Glomerular visceral epithelial cell (primary cell): ENCODE measurements around the gene UBR4.
A peak's percentile ranks its signal among the peaks of the same experiment; 100 is the strongest.
"Not testable (repeated sequence)": the region's sequence is repeated elsewhere in the genome, so short reads cannot be mapped to it uniquely, and the experiment has no call there.

Experiments
- DNase-seq: peaks from one replicate; pipeline ENCODE4 v3.0.0-alpha.2; 2016; ENCODE audit errors: extremely low spot score

UBR4 gene

GRCh38 chr1:19220080-19220846, 10.2 kb upstream of the UBR4 start:
- no peak for DNase-seq

GRCh38 chr1:19219451-19219850, 9.4 kb upstream of the UBR4 start:
- DNase-seq = no peak

GRCh38 chr1:19216585-19216984, 6.5 kb upstream of the UBR4 start:
- DNase-seq = not testable (repeated sequence)

- no peak for DNase-seq
Measured at GRCh38 chr1:19213580-19213979, 3.5 kb upstream of the UBR4 start.

- DNase-seq = no peak
Measured at GRCh38 chr1:19212167-19212566, 2.1 kb upstream of the UBR4 start.

- peak; percentile 10 for DNase-seq
Measured at GRCh38 chr1:19210772-19211549, 895 bp upstream of the UBR4 start.

- peak; percentile 32 for DNase-seq
Measured at GRCh38 chr1:19209439-19209989, 552 bp downstream of the UBR4 start.

- DNase-seq = peak; percentile 9
Measured at GRCh38 chr1:19208710-19209438, 1.2 kb downstream of the UBR4 start.

GRCh38 chr1:19206947-19207346, 3.1 kb downstream of the UBR4 start:
- no peak for DNase-seq

- DNase-seq = no peak
Measured at GRCh38 chr1:19205845-19206244, 4.2 kb downstream of the UBR4 start.

GRCh38 chr1:19205403-19205802, 4.7 kb downstream of the UBR4 start:
- no peak for DNase-seq

GRCh38 chr1:19204446-19205266, 5.4 kb downstream of the UBR4 start:
- DNase-seq = no peak

- DNase-seq = peak; percentile 39
Measured at GRCh38 chr1:19203440-19203839, 6.6 kb downstream of the UBR4 start.

GRCh38 chr1:19202396-19202795, 7.7 kb downstream of the UBR4 start:
- DNase-seq = no peak

- no peak for DNase-seq
Measured at GRCh38 chr1:19199969-19200604, 10.0 kb downstream of the UBR4 start.

GRCh38 chr1:19199329-19199968, 10.6 kb downstream of the UBR4 start:
- DNase-seq = no peak

- DNase-seq = no peak
Measured at GRCh38 chr1:19198820-19199219, 11.2 kb downstream of the UBR4 start.

- no peak for DNase-seq
Measured at GRCh38 chr1:19197845-19198244, 12.2 kb downstream of the UBR4 start.

- no peak for DNase-seq
Measured at GRCh38 chr1:19196331-19196730, 13.7 kb downstream of the UBR4 start.

GRCh38 chr1:19193004-19193403, 17.1 kb downstream of the UBR4 start:
- DNase-seq = no peak
